IMR-90 (cell line): Measurements from ENCODE around the gene TRMT10B. TPM values are rescaled to one million over a fixed set of nuclear protein-coding genes. Genes with fewer than 3 reads are reported as not detected.

Experiments used
- ATAC-seq: fragments of 200-7000 bp; cut with Tn5 transposase; 2 replicates; pipeline ENCODE4 v1.9.1; 2020; ENCODE audit warnings: low read depth, mild to moderate bottlenecking, moderate library complexity
- BruUV-seq: library from RNA; stranded (reverse); fragments of 400-500 nt; replicated peaks from 2 replicates; lab custom pipeline; 2021; lab: Mats Ljungman, UMichigan
- CTCF ChIA-PET: fragments of 300-600 bp; formaldehyde crosslinking; extraction: SDS; loops from one replicate; lab custom pipeline; 2021; ENCODE audit warnings: antibody characterized with exemption; lab: Yijun Ruan, JAX
- POLR2A ChIA-PET: fragments of 300-600 bp; sonication (Branson Sonifier 250); formaldehyde crosslinking; loops from one replicate; lab custom pipeline; 2022; ENCODE audit warnings: antibody characterized with exemption; ENCODE audit not compliant: unreplicated experiment; lab: Charles Lee
- DNase-seq: peaks from one replicate; pipeline ENCODE4 v3.0.0; 2013
- H2AFZ ChIP-seq: replicated peaks from 2 replicates; pipeline ENCODE3; 2013; ENCODE audit warnings: low read length, mild to moderate bottlenecking; ENCODE audit not compliant: poor library complexity
- H2AK5ac ChIP-seq: 2 replicates; pipeline ENCODE4 v1.6.1; 2013; ENCODE audit warnings: low read depth, low read length, inconsistent platforms
- H2AK9ac ChIP-seq: replicated peaks from 2 replicates; pipeline ENCODE3; 2013; ENCODE audit warnings: mild to moderate bottlenecking, low read depth, low read length, moderate library complexity; ENCODE audit not compliant: poor library complexity
- H2BK120ac ChIP-seq: 2 replicates; pipeline ENCODE4 v1.6.1; 2013; ENCODE audit warnings: low read depth, low read length, inconsistent platforms
- H2BK15ac ChIP-seq: 3 replicates; pipeline ENCODE4 v1.6.1; 2013; ENCODE audit warnings: low read depth, low read length, inconsistent platforms
- H2BK20ac ChIP-seq: 2 replicates; pipeline ENCODE4 v1.6.1; 2013; ENCODE audit warnings: low read depth, mild to moderate bottlenecking, inconsistent platforms, low read length, moderate library complexity
- H2BK5ac ChIP-seq: 2 replicates; pipeline ENCODE4 v1.6.1; 2013; ENCODE audit warnings: mild to moderate bottlenecking, low read depth, low read length, inconsistent platforms; ENCODE audit not compliant: poor library complexity, severe bottlenecking
- H3K14ac ChIP-seq: replicated peaks from 2 replicates; pipeline ENCODE4 v1.6.1; 2013; ENCODE audit warnings: low read depth, low read length, inconsistent platforms
- H3K18ac ChIP-seq: 2 replicates; pipeline ENCODE4 v1.6.1; 2013; ENCODE audit warnings: low read depth, low read length, control low read depth
- H3K23ac ChIP-seq: 2 replicates; pipeline ENCODE4 v1.6.1; 2013; ENCODE audit warnings: low read depth, low read length, inconsistent platforms
- H3K27ac ChIP-seq: 2 replicates; pipeline ENCODE4 v1.5.1; 2013; ENCODE audit warnings: mild to moderate bottlenecking, control low read depth, low read length; ENCODE audit not compliant: insufficient read depth
- H3K27me3 ChIP-seq: 2 replicates; pipeline ENCODE4 v1.6.1; 2013; ENCODE audit warnings: low read length; ENCODE audit not compliant: control insufficient read depth, insufficient read depth
- H3K36me3 ChIP-seq: 2 replicates; pipeline ENCODE4 v1.6.1; 2013; ENCODE audit warnings: low read length, mixed read lengths; ENCODE audit not compliant: control insufficient read depth, insufficient read depth
- H3K4ac ChIP-seq: 2 replicates; pipeline ENCODE4 v1.6.1; 2013; ENCODE audit warnings: low read depth, low read length, inconsistent platforms
- H3K4me1 ChIP-seq: 2 replicates; pipeline ENCODE4 v1.6.1; 2013; ENCODE audit warnings: low read length, mixed read lengths; ENCODE audit not compliant: control insufficient read depth, insufficient read depth
- H3K4me2 ChIP-seq: 2 replicates; pipeline ENCODE4 v1.6.1; 2013; ENCODE audit warnings: low read depth, mild to moderate bottlenecking, control low read depth, low read length, moderate library complexity
- H3K4me3 ChIP-seq: 2 replicates; pipeline ENCODE4 v1.5.1; 2013; ENCODE audit warnings: low read depth, mild to moderate bottlenecking, control low read depth, low read length, moderate library complexity; ENCODE audit not compliant: insufficient read depth
- H3K56ac ChIP-seq: 2 replicates; pipeline ENCODE4 v1.6.1; 2013; ENCODE audit warnings: low read length, inconsistent platforms; ENCODE audit not compliant: insufficient read depth; ENCODE audit errors: extremely low read depth
- H3K79me1 ChIP-seq, 2 experiments: 2 replicates each; pipeline ENCODE4 v1.6.1; 2013; ENCODE audit warnings: low read length in 2 of 2, inconsistent platforms in 1 of 2, low read depth in 1 of 2
- H3K9ac ChIP-seq: 2 replicates; pipeline ENCODE4 v1.6.1; 2013; ENCODE audit warnings: low read depth, low read length, control low read depth
- H3K9me1 ChIP-seq: 2 replicates; pipeline ENCODE4 v1.6.1; 2013; ENCODE audit warnings: low read length, inconsistent platforms; ENCODE audit not compliant: insufficient read depth
- H3K9me3 ChIP-seq: 2 replicates; pipeline ENCODE4 v1.6.1; 2013; ENCODE audit warnings: low read length; ENCODE audit not compliant: control insufficient read depth, insufficient read depth
- H4K20me1 ChIP-seq: 2 replicates; pipeline ENCODE4 v1.6.1; 2013; ENCODE audit warnings: low read length, inconsistent platforms; ENCODE audit not compliant: insufficient read depth
- H4K5ac ChIP-seq: 2 replicates; pipeline ENCODE4 v1.6.1; 2013; ENCODE audit warnings: mild to moderate bottlenecking, low read depth, low read length, control low read depth
- H4K8ac ChIP-seq, 2 experiments: 2 replicates each; pipeline ENCODE4 v1.6.1; 2013; ENCODE audit warnings: low read depth in 2 of 2, low read length in 2 of 2, control low read depth in 1 of 2, inconsistent platforms in 1 of 2
- H4K91ac ChIP-seq: 2 replicates; pipeline ENCODE4 v1.6.1; 2013; ENCODE audit warnings: low read depth, low read length, inconsistent platforms; ENCODE audit not compliant: insufficient read depth
- BHLHE40 ChIP-seq: fragments of 150-350 bp; IDR thresholded peaks from 2 replicates; pipeline ENCODE4 v1.6.1; 2016; ENCODE audit warnings: mild to moderate bottlenecking, low read depth, low read length
- FOS ChIP-seq: fragments of 150-350 bp; IDR thresholded peaks from 2 replicates; pipeline ENCODE4 v1.6.1; 2016; ENCODE audit warnings: low read depth, low read length
- MAFK ChIP-seq: IDR thresholded peaks from 2 replicates; pipeline ENCODE4 v1.6.1; 2012; ENCODE audit warnings: low read depth, low read length, improper control_type of control experiment
- MXI1 ChIP-seq: IDR thresholded peaks from 2 replicates; pipeline ENCODE4 v1.6.1; 2012; ENCODE audit warnings: low read depth, mild to moderate bottlenecking, low read length, moderate library complexity, borderline replicate concordance
- NFE2L2 ChIP-seq: fragments of 150-350 bp; IDR thresholded peaks from 2 replicates; pipeline ENCODE4 v1.6.1; 2016; ENCODE audit warnings: low read depth, mild to moderate bottlenecking, low read length
- RAD21 ChIP-seq: IDR thresholded peaks from 2 replicates; pipeline ENCODE4 v1.6.1; 2012; ENCODE audit warnings: low read length, improper control_type of control experiment
- RCOR1 ChIP-seq: IDR thresholded peaks from 2 replicates; pipeline ENCODE4 v1.6.1; 2012; ENCODE audit warnings: mild to moderate bottlenecking, low read length, improper control_type of control experiment; ENCODE audit not compliant: insufficient replicate concordance
- RFX5 ChIP-seq: IDR thresholded peaks from 2 replicates; pipeline ENCODE4 v1.8.0; 2012; ENCODE audit warnings: low read depth, mild to moderate bottlenecking, low read length, moderate library complexity
- SMC3 ChIP-seq: fragments of 150-350 bp; IDR thresholded peaks from 2 replicates; pipeline ENCODE4 v1.6.1; 2016; ENCODE audit warnings: low read depth, mild to moderate bottlenecking, antibody characterized with exemption, low read length, moderate library complexity
- WGBS, 2 experiments: methylation state at CpG; one replicate each; pipeline versions ENCODE4 v1.1.5 to v1.1.7; 2013; ENCODE audit warnings: missing lambda C conversion rate in 2 of 2; ENCODE audit not compliant: insufficient read length in 1 of 2; ENCODE audit errors: extremely low coverage in 2 of 2; 5-methylcytosine and 5-hydroxymethylcytosine counted together
- dilution Hi-C: fragments of 300-500 bp; cut with HindIII; formaldehyde crosslinking; loops from one replicate; pipeline ENCODE4 v1.14.3; 2018; ENCODE audit warnings: low sequenced_read_pairs; ENCODE audit not compliant: unreplicated experiment
- in situ Hi-C: fragments of 300-500 bp; cut with MboI; formaldehyde crosslinking; loops from 3 replicates; pipeline ENCODE4 v1.14.3; 2019; ENCODE audit warnings: low sequenced_read_pairs, inconsistent platforms, mixed read lengths
- intact Hi-C: fragments of 100-400 bp; cut with micrococcal nuclease; formaldehyde crosslinking; loops from 2 replicates; pipeline ENCODE4 v1.10.0; 2022
- polyA plus RNA-seq, 3 experiments: library from polyadenylated mRNA; depleted of rRNA; stranded (reverse); fragments of >200 nt; gene quantifications; 2 replicates each; pipeline ENCODE4 v1.2.3, GENCODE V29; 2012; ENCODE audit warnings: low replicate concordance in 1 of 3
- total RNA-seq: library from RNA; depleted of rRNA; stranded (reverse); fragments of >200 nt; gene quantifications from 2 replicates; pipeline ENCODE4 v1.2.3, GENCODE V29; 2012

TRMT10B gene
- total and polyA plus RNA-seq, 2 of the 4 experiments (the other 2 are of a cell fraction) = 2.3 to 4.5 TPM

DNA sequence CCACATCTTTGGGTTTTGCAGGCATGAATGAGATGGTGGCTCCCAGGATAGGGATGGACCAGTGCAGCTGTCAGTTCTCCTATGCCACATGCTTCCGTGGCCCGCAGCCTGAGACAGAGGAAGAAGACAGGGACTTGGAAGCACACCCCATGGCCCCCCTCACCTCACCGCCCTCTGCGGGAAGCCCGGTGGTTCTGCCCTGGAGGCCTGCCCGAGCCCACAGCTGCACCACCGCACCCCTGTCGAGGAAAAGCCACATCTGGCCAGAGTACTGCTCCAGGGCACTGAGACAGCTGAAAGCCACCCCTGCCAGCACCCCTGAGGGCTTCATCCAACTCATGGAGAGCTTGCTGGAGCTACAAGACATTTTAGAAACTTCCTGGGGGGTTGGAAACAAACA is 7.6 kb upstream of the TRMT10B start:
- Histone ChIP-seq H4K91ac (no peak overlapping the region), H2BK120ac (no peak overlapping the region), H3K9me3 (no peaks in the 10 kb centered on the region), H3K14ac (no peak overlapping the region), H3K27me3 (peaks cover 24% of the 10 kb centered on the region), H3K27ac (no peak overlapping the region), H3K56ac (no peak overlapping the region), H3K18ac (no peak overlapping the region), H3K4ac (peak overlapping the region; percentile 33; the same call in 1 of the 2 replicates), H3K4me1 (peaks cover 8% of the 10 kb centered on the region), H4K8ac (no peak overlapping the region), H3K9ac (no peak overlapping the region), H4K5ac (no peak overlapping the region), H2AFZ (no peak overlapping the region), H3K79me1 (no peaks in the 10 kb centered on the region), H2AK5ac (peak overlapping the region; percentile 15; the same call in 1 of the 2 replicates), H3K36me3 (no peaks in the 10 kb centered on the region), H2BK5ac (no peak overlapping the region), H3K23ac (no peak overlapping the region), H2BK15ac (no peak overlapping the region), H2BK20ac (no peak overlapping the region), H4K20me1 (peaks cover 6% of the 10 kb centered on the region; the same call in 1 of the 2 replicates), H3K4me3 (no peak overlapping the region), H2AK9ac (peak overlapping the region; percentile 3), H3K4me2 (no peak overlapping the region), H3K9me1 (no peaks in the 10 kb centered on the region)
- ChIA-PET CTCF (no interaction called here), POLR2A (no interaction called here)
- no peak for DNase-seq
- no peak for TF ChIP-seq RCOR1
- no peak for TF ChIP-seq NFE2L2
- no peak for TF ChIP-seq RFX5
- no peak for TF ChIP-seq SMC3
- no peak for TF ChIP-seq FOS
- TF ChIP-seq MAFK = no peak
- TF ChIP-seq MXI1 = no peak
- TF ChIP-seq RAD21 = no peak
- TF ChIP-seq BHLHE40 = no peak
- 26% methylated on average over 5 of the region's 8 CpGs; no CpG with 5 or more reads in 1 of the 2 experiments for WGBS, 2 experiments
- intact Hi-C loops = loop anchor here (1.0 to 10.0 kb wide), 7 partner anchors 39 to 659 kb away; partner anchors contain the start of gene EXOSC3
- dilution Hi-C loops = no loop called here
- no peak for ATAC-seq
- in situ Hi-C loops = no loop called here
- BruUV-seq = no TSS peak
